ENCODE results near the gene FTH1. TPM values are rescaled to one million over a fixed set of nuclear protein-coding genes. Genes with fewer than 3 reads are reported as not detected.

Gene FTH1
- total RNA-seq, 1 experiment from 2014 or later = 3,345 TPM

- Histone ChIP-seq H3K27me3 (ENCODE audit: insufficient read depth, low read length) (no peaks in the 10 kb centered on the region), H3K9ac (ENCODE audit: low read length) (no peak overlapping the region), H3K36me3 (ENCODE audit: control insufficient read depth in 1 of 2, insufficient read depth in 2 of 2, low read length in 2 of 2) (no peaks in the 10 kb centered on the region), H3K4me2 (ENCODE audit: low read length) (no peak overlapping the region), H3K79me2 (ENCODE audit: insufficient read depth, low read length) (no peaks in the 10 kb centered on the region), H3K9me2 (ENCODE audit: insufficient read depth) (no peaks in the 10 kb centered on the region), H2AFZ (ENCODE audit: low read depth, low read length, poor library complexity, severe bottlenecking) (no peak overlapping the region), H3K9me3 (ENCODE audit: control insufficient read depth in 1 of 2, insufficient read depth in 1 of 2, low read depth in 1 of 2, low read length in 2 of 2) (no peaks in the 10 kb centered on the region), H3K27ac (ENCODE audit: low read depth, low read length) (no peak overlapping the region), H4K20me1 (ENCODE audit: insufficient read depth) (no peaks in the 10 kb centered on the region), H3K4me3 (replicated peaks in 1 of 2; ENCODE audit: low read depth in 1 of 2, low read length in 2 of 2) (no peak overlapping the region), H3K4me1 (ENCODE audit: control insufficient read depth in 1 of 2, insufficient read depth in 2 of 2, low read length in 2 of 2) (peaks cover 5 to 8% of the 10 kb centered on the region in 2 experiments; a peak in 3 of 4 replicates)
- POLR2A ChIA-PET = no interaction called here
- CTCF ChIA-PET = no interaction called here
- RAD21 ChIA-PET (ENCODE audit: low non-redundant PET in 1 of 2, low total read pairs in 2 of 2, uncharacterized antibody in 2 of 2, unreplicated experiment in 2 of 2) = no interaction called here
- BruUV-seq (replicated peaks) = no TSS peak
- ATAC-seq (no peak), DNase-seq (ENCODE audit: low read depth, low spot score) (no peak)
- TF ChIP-seq CTCF (IDR thresholded peaks at IDR 0.05 in 2 of 3, conservative IDR thresholded peaks at IDR 0.05 in 1 of 3; ENCODE audit: borderline replicate concordance in 1 of 3, insufficient read depth in 1 of 3, low read depth in 2 of 3, low read length in 2 of 3) (no peak), SP1 (IDR thresholded peaks at IDR 0.05; ENCODE audit: low read depth) (no peak), FOSL1 (IDR thresholded peaks at IDR 0.05; ENCODE audit: low read depth) (no peak), EZH2phosphoT487 (IDR thresholded peaks at IDR 0.05; ENCODE audit: borderline replicate concordance) (no peak), CBX3 (IDR thresholded peaks at IDR 0.05; ENCODE audit: low read depth) (no peak), ZNF274 (IDR thresholded peaks at IDR 0.05; ENCODE audit: low read depth, low read length) (no peak), MAX (IDR thresholded peaks at IDR 0.05) (no peak), POLR2A (IDR thresholded peaks at IDR 0.05; ENCODE audit: borderline replicate concordance, extremely low read depth, insufficient read depth, insufficient read length) (no peak), ZFX (IDR thresholded peaks at IDR 0.05) (no peak), YY1 (IDR thresholded peaks at IDR 0.05; ENCODE audit: extremely low read depth, insufficient replicate concordance, low read depth, low read length) (no peak), ATF3 (IDR thresholded peaks at IDR 0.05) (no peak), ZBTB33 (IDR thresholded peaks at IDR 0.05; ENCODE audit: extremely low read depth, insufficient replicate concordance, low read length) (no peak), JUND (IDR thresholded peaks at IDR 0.05) (no peak), POLR2AphosphoS5 (IDR thresholded peaks at IDR 0.05; ENCODE audit: low read depth, low read length) (no peak), REST (IDR thresholded peaks at IDR 0.05; ENCODE audit: low read depth) (no peak), SRF (IDR thresholded peaks at IDR 0.05; ENCODE audit: low read depth) (no peak)
- intact Hi-C loops (cut with micrococcal nuclease) = no loop called here
These were observed 44.9 kb downstream of the FTH1 start for GRCh38 chr11:61922539-61922938.
